M059J (cell line): ENCODE data around the gene SIGLEC10. TPM values are rescaled to one million over a fixed set of nuclear protein-coding genes. Genes with fewer than 3 reads are reported as not detected.
"Not testable (repeated sequence)": the region's sequence is repeated elsewhere in the genome, so short reads cannot be mapped to it uniquely, and the experiment has no call there.

Source experiments
- DNase-seq: peaks from one replicate; pipeline ENCODE4 v3.0.0-alpha.2; 2012; ENCODE audit warnings: low read depth
- total RNA-seq: library from RNA; depleted of rRNA; stranded (reverse); fragments of >200 nt; shearing (Covaris generic); gene quantifications from 2 replicates; pipeline ENCODE4 v1.2.3, GENCODE V29; 2014; rRNA removed

Gene SIGLEC10, protein sequence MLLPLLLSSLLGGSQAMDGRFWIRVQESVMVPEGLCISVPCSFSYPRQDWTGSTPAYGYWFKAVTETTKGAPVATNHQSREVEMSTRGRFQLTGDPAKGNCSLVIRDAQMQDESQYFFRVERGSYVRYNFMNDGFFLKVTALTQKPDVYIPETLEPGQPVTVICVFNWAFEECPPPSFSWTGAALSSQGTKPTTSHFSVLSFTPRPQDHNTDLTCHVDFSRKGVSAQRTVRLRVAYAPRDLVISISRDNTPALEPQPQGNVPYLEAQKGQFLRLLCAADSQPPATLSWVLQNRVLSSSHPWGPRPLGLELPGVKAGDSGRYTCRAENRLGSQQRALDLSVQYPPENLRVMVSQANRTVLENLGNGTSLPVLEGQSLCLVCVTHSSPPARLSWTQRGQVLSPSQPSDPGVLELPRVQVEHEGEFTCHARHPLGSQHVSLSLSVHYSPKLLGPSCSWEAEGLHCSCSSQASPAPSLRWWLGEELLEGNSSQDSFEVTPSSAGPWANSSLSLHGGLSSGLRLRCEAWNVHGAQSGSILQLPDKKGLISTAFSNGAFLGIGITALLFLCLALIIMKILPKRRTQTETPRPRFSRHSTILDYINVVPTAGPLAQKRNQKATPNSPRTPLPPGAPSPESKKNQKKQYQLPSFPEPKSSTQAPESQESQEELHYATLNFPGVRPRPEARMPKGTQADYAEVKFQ
- not detected in 2 replicates for total RNA-seq

DNA sequence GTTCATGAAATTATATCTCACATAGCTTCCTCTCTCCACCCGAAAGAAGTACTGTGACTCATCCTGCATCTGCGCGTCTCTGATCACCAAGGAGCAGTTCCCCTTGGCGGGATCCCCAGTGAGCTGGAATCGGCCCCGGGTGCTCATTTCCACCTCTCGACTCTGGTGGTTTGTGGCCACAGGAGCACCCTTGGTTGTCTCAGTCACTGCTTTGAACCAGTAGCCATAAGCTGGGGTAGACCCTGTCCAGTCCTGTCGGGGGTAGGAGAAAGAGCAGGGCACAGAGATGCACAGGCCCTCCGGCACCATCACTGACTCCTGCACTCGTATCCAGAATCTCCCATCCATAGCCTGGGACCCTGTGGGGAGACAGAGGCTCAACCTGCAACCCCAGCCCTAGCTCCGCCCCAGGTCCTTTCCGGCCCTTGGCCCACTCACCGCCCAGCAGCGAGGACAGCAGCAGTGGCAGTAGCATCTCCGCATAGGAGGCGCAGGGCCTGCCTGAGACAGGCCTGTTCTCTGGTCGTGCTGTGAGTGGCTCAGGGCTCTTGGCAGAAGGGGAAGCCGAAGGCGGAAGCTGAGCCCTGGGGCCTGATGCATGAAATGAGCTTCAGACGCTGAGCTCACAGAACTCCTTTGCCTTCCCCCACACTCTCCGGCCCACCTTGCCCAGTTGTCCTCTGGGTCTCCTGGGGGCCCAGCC is at the start of gene SIGLEC10:
SIGLEC10 (minus strand) TSS at position 536 of the 703 bp plus-strand sequence; CDS start at position 475, 61 bp downstream.
- DNase-seq, result peak; percentile 35

DNA sequence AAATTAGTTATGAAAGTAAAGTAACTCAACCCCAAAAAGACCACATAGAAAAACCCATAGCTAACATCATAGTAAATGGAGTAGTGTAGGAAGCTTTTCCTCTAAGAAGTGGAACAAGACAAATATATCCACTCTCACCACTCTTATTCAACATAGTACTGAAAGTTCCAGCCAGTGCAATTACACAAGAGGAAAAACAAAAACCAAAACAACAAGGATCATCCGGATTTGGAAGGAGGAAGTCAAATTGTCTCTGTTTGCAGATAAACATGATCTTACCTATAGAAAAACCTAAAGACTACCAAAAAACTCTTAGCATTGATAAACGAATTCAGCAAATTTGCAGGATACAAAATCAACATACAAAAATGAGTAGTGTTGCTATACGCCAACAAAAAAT is 49.3 kb upstream of the SIGLEC10 start:
- no peak for DNase-seq

- not testable (repeated sequence) for DNase-seq
These were observed 46.6 kb upstream of the SIGLEC10 start for GRCh38 chr19:51463976-51464581.

- no peak for DNase-seq
These were observed 45.2 kb upstream of the SIGLEC10 start for GRCh38 chr19:51462681-51463080.

DNA sequence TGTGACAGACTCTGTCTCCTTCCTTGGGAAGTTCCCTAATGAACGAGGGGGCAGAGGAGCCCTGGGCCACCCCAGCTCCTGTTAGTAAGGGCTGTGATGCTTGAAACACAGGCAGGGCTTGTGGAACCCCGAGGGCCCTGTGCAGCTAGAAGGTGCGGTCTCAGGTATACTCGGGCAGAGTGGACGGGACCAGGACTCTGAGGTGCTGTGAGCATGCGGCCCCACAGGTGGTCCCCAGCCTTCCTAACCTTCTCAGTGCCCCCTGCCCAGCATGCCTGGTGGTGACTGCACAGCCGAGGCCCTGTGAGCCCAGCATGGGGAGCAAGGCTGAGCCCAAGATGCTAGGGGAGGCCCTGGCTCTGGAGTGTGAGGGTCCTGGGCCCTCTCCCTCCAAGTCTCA is 44.8 kb upstream of the SIGLEC10 start:
- DNase-seq, result no peak

DNA sequence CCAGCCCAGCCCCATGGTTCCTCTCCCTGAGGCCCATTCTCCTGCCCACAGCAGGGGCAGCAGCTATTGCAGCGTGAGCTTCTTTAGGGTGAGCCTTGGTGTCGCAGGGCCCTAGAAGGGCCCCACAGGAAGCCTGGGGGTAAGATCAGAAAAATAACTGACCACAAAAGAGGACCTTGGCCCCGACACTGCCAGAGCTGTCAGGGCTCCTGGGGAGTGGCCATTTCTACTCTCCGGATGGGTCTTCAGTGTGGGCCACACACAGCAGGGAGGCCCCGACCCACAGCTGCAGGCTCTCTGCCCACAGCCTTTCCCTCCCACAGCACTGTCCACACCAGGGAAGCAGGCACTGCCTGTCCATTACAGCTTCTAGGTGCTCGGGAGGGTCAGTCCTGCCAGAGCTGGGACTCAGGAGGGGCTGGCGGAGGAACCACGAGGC is 44.3 kb upstream of the SIGLEC10 start:
- no peak for DNase-seq

GRCh38 chr19:51460164-51460992 is 42.9 kb upstream of the SIGLEC10 start:
- DNase-seq, result peak; percentile 20

GRCh38 chr19:51458899-51459505 is 41.6 kb upstream of the SIGLEC10 start:
- no peak for DNase-seq

GRCh38 chr19:51458051-51458645 is 40.7 kb upstream of the SIGLEC10 start, which contains the start of gene SIGLEC8:
Gene SIGLEC8 (minus strand): TSS chr19:51458454. CDS start chr19:51458387, 67 bp downstream.
- DNase-seq, result no peak

- no peak for DNase-seq
These were observed 40.0 kb upstream of the SIGLEC10 start for GRCh38 chr19:51457351-51458013.

DNA sequence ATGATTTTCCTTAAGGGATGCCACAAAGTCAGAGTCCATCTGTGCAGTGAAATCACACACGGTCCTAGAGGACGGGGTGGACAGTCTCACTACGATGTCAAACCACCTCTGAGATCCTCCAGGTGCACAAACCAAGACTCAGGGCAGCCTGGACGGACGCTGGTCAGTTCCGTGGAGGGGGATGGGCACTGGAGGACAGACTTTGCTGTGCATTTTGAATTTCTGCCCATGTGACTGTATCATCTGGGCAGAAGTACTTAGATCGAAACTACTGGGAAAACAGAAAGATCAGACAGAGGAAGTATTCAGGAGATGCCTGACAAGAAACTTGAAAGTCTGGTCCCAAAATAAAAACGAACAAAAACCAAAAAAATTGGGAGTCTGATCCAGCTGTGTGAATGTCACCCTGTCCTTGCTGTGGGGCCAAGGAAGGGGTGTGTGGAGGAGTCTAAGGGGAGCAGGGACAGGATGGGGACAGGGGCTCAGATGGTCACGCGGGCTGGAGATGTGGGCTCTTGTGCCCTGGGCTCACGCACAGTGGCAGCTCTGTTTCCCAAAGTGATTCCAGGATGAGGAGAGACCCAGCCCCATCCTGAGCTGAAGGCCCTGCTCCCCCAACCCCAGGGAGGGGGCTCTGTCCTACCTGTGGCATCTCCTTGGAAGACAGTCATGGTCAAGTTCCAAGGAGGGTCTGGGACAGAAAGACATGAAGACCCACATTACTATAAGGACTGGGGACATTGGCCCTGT is 39.3 kb upstream of the SIGLEC10 start:
- no peak for DNase-seq

DNA sequence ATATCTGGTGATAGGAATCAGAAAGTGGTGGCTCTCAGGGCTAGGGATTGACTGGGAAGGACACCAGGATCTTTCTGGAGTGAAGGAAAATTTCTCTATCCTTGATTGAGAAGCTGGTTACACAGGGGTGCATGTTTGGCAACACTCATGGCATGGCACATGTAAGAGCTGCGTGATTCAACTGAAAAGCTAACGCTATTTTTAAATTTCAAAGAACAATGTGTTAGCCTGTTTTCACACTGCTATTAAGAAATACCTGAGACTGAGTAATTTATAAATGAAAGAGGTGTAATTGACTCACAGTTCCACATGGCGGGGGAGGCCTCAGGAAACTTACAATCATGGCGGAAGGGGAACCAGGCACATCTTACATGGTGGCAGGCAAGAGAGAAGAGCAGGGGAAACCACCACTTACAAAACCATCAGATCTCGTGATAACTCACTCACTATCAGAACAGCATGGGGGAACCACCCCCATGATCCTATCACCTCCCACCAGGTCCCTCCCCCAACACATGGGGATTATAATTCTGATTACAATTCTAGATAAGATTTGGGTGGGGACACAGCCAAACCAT is 33.4 kb upstream of the SIGLEC10 start:
- DNase-seq, result no peak

DNA sequence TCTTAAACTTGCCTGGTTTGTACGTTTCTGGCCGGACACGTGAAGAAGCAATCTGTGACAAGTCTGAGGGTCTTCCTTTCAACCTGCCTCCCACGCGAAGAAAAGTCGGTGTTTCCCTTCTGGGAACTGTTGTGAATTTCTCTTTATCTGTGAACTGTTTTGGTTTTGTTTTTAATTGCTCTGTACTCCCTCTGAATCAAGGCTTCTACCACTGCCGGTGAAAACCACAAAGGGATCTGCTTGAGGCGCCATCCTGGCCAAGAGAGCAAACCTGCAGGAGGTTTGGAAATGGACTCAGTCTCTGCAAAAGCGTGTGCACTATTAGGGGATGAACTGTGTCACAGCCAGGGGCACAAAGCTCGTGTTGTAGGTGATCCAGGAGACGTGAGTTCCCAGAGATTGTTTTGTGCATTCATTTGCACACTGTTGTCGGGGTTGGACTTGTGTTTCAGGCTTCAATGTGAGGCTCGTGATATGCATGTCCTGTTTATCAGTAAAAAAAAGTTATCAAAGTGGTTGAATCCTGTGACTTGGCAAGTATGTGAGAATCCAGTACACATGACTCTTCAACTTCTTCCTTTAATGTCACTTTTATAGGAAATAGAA is 31.1 kb upstream of the SIGLEC10 start:
- DNase-seq, result no peak

- DNase-seq, result no peak
These were observed 30.6 kb upstream of the SIGLEC10 start for GRCh38 chr19:51448011-51448410.

GRCh38 chr19:51447510-51447909 is 30.1 kb upstream of the SIGLEC10 start:
- not testable (repeated sequence) for DNase-seq

- no peak for DNase-seq
These were observed 24.3 kb upstream of the SIGLEC10 start for GRCh38 chr19:51441410-51442390.
